Ramos (cell line): ENCODE results near the gene GID8.

ENCODE experiments used
- in situ Hi-C: fragments of 300-500 bp; cut with MboI; formaldehyde crosslinking; loops from one replicate; pipeline ENCODE4 v1.14.3; 2022; ENCODE audit warnings: low sequenced_read_pairs; ENCODE audit not compliant: unreplicated experiment

GID8 gene

DNA sequence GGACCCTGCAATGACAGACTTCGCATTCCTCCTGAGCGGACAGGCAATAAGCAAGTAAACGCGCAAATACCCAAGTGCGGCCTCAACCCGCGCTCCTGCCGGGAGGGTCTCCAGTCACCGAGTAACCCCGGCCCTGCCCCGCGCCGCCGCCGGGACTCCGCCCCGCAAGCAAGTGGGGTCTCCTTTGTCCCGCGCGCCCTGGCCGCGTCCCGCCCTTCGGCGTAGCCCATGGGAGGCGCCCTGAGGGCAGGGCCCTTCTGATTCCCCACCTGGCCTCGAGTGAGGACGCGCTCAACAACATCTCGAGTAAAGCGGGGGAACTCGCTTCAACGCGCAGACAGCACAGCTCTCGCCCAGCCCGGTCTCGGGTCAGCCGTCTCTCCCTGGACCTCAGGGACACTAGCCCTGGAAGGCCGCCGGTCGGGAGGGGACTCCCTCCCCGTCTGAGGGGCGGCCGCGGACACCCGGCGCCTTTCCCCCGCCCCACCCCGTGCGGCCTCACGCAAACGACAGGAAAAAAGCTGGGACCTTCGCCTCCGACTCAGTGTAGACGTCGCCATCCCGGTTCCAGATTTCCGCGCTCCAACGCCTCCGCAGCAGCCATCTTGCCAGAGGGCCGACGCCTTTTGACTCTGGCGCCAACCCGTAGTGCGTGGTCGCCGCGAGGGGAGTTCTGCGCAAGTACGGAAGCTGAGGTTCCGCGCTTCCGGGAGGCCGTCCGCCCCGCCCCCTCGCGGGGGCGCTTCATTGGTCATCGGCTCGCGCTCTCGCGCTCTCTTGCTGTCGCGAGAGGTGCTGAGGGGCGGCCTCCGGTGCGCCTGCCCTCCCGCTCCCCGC, 461 bp upstream of the GID8 start:
- in situ Hi-C loops = no loop called here

DNA sequence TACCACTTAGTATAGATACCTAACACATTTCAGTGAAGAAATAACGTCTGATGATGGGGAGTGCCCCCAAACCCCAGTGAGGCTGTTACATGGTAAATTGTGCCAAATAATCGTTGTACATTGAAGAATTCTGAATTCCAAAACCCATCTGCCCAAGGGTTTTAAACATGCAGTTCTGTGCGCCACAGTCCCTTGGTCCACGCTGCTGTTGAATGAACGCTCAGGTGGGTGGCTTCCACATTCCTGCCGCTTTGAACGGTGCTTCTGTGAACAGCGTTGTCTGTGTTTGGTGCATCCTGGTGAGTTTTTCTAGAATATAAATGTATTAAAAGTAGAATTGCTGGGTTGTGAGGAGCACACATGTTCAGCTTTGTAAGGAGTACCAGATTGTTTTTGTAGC, 2.9 kb downstream of the GID8 start:
- in situ Hi-C loops = no loop called here

DNA sequence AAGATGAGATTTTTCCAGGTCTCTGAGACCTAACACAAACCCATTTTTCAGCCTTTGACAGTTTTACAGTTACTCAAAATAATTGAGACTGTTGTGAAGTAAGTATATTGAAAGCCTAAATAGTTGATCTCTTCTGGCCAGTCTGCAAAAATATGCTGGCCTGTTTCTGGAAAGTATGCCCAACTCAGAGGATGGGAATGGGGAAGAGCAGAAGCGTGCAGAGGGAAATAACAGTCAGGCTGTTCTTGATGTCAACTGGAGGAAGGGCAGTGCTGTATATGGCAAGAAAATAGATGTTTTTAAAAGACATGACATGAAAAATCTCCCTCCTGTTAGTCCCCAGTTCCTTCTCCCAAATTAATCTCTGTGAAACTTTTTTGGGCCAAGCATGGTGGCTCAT, 3.8 kb downstream of the GID8 start:
- in situ Hi-C loops = no loop called here

DNA sequence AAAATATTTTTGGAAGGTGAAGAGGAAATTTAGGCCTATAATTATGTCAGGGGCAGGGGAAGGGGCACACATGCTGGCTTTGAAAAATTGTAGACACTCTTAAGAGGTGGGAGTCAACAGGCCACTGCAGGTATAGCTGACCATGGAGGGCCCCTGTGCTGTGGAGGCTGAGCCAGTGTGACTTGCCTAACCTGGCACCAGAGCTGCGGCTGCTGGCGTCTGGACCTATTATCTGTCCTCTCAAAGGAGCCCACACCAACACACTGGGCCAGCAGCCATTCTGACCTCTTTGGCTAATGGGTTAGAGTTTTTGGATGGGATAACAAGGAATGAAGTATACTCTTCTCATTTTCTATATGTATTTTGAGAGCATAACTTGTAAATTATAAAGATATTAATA, 4.5 kb downstream of the GID8 start:
- in situ Hi-C loops = no loop called here

DNA sequence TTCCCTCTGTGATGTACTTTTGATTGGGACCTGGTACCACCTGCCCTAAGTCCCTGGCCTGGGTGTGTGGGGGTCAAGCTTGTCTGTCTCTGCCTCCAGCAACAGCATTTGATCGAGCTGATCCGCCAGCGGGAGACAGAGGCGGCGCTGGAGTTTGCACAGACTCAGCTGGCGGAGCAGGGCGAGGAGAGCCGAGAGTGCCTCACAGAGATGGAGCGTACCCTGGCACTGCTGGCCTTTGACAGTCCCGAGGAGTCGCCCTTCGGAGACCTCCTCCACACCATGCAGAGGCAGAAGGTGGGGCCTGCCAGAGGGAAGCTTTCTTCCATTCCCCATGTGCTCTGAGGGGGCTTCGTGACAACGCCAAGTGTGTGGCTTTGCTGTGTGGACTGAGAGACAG, 5.4 kb downstream of the GID8 start:
- in situ Hi-C loops = no loop called here

DNA sequence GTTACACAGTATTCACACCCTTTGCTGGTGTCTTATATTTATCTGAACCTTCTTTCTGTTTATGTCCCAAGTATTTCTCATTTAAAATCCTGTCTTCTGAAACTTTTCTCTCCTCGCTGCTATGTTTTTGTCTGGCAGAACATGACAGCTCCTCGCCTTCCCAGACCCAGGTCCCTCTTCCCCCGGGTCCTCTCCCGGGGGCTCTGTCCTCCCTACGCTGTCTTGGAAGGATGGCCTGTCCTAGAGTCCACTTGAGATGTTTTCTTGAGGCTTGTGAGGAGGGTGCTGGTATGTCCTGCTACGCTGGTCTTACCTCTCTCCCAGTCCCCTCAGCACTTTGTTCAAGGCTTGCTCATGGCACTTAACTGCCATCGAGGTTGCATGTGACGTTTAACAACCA, 6.2 kb downstream of the GID8 start:
- in situ Hi-C loops = no loop called here

DNA sequence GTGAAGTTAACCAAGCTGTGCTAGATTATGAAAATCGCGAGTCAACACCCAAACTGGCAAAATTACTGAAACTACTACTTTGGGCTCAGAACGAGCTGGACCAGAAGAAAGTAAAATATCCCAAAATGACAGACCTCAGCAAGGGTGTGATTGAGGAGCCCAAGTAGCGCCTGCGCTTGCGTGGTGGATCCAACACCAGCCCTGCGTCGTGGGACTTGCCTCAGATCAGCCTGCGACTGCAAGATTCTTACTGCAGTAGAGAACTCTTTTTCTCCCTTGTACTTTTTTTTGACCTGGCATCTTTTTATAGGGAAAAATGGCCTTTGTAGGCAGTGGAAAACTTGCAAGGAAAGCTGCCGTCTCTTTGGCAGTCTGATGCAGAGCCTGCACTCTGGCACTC, 6.8 kb downstream of the GID8 start:
- in situ Hi-C loops = no loop called here

DNA sequence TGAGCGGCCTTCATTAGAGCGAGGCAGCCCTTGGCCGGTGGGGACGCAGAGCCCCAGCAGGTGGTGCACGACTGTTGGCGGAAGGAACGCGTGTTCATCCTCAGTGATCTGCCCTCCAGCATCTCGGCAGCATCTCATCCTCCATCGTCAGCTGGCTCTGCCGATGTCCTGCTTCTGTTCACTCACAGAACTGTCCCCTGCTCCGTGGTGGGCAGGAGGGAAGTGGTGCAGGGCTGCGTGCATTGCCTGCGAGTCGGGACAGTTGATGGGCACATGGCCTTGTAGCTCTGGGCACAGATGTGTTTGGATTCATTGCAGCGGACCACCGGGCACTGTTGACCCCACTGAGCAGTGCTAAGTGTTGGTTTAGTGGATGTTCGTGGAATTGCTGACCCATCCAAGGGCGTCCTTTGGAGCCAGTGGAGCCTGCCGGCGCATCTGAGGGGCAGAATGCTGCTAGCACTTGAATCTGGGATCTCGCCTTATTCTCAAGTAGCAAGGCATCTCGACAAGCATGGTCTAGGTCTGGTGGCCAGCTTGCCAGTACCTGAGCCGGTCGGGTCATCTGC, 7.9 kb downstream of the GID8 start:
- in situ Hi-C loops = no loop called here

DNA sequence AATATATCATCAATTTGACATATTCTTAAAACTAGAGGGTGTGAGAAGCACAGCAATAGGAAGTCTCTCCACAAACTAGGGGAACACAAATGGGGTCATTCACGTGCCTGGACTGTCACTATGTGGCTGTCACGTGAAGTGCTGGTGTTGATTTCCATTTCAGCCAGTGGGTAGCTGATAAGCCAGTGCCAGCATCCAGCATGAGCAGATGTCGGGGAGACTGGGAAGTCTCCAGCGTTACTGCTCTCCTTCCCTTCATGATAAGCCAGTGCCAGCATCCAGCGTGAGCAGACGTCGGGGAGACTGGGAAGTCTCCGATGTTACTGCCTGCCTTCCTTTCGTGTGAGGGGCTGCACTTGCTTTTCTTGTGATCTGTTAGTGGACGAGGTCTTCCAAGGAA, 9.0 kb downstream of the GID8 start:
- in situ Hi-C loops = no loop called here

DNA sequence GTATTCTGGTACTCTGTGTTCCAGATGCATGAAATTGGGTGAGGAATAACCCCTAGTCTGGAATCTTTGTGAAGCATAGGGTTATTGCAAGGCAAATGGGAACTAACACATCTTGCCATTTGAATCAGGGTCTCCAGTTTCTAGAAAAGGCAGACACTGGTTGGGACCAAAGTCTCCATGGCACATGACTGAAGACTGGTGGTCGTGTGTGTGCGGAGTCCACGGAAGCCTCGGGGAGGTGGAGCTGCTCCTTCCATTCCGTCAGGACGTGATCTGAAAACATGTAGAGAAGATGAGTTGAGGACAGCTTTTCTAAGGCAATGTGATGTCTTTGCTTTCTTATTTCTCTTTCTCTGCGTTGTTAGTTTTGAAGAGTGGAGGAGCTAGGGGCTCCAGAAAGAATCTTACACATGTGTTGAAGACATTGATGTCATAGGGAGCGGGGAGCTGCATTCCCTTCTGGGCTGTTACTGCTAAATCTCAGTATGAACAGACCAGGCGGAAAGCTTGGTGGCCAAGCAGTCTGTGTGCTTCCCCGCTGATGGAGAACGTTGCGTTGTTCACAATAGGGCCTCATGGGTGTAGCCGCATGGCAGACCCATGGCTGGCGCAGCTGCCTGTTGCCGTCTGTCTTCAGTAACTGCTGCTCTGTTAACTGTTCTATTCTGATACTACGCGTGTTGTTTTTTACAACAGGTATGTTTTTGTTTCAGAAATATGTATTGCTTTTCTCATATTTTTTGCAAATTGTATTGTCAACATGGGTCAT, 9.8 kb downstream of the GID8 start:
- in situ Hi-C loops = no loop called here

DNA sequence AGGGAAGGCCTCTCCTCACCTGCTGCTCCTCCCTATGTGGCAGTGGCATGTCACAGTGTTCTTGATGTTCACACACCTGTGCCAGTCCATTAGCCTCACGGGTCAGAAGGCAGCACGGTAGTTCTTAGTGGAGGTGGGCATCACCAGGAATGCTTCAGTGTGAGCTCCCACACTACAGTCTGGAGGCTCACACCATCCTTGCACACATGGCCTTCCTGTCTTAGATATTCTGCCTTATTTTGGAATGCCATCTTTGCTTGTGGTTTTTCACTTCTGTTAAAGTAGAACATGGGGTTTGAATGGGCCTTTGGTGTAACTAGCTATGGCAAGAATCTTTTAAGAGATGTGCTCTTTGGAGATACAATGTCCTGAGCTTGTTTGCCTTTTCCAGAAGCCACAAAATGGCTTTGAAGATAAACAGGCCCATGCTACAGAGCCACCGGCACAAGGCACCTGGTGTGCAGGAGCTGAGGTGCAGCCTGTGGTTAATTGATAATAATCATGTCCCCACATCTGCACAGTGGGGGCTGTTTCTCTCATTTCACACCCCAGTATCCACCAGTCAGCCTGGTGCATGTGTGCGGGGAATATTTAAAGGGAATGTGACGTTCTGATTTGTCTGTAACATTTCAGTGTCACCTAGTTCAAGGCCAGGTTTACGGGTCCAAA, 11.3 kb downstream of the GID8 start:
- in situ Hi-C loops = no loop called here

DNA sequence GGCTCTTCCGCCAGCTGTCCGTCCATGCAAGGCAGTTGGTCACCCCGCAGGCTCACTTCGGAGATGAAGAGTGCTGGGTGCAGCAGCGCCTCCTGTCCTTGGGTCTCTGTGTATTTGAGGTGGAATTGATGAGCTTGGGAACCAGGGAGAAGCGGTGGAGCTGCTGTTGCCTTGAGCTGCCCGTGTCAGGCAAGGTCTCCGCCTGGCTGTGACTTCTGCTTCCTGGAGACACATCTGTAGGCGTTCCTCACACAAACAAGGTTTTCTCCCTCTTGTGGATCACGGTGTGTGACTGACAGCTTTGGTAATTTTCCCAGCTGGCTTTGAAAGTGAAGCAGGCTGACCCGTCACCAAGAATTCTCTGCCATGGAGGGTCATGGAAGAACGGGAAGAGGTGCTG, 12.0 kb downstream of the GID8 start:
- in situ Hi-C loops = no loop called here

DNA sequence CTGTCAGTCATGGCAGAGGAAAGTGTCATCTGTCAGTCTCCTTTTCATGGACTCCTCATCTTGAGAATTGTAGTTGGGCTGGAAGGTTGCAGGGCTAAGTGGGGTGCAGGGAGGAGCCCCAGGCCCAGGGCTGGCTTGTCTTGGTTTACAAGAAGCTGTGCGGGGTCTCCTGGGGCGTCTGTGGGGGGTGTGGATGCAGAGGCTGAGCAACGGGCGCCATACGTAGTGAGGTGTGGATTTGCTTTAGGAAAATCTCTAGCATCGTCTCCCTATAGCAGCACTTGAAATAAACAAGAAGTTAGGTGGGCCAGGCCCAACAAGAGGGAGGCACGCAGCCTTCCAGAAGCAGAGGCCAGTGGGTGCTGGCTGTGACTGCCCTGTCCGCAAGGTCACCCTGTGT, 12.8 kb downstream of the GID8 start:
- in situ Hi-C loops = no loop called here

DNA sequence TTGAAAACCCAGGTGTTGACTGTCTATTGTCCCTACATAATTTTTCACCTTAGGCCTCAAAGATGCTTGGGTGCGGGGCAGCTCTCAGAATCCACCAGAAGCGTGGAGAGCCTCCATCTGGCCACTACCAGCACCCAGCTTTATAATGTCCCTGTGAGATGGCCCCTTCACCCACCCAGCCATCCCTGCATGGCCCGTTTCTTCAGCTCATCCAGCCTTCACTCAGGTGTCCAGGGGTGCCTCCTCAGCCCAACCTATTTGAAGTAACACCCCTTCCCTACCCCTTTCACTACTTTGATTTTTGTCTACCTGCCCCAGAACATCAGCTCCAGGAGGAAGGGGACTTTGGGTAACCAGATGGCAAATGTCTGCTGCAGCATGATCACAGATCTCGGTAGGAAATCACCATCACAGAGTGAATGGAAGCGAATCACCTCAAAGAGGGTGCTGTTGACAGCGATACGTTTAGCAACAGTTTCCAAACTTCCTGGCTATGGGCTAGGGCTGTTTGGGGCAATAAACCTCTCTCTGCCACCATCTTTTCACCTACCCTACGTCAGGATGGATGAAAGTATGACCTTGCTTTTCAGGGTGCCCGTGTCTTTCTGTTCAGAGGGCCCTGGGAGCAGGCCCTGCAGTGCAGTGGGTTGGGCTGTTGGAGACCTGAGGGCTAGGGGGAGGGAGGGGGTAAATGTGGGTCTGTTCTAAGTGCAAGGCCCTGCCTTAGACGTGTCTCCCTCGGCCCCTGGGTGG, 13.4 kb downstream of the GID8 start:
- in situ Hi-C loops = no loop called here

DNA sequence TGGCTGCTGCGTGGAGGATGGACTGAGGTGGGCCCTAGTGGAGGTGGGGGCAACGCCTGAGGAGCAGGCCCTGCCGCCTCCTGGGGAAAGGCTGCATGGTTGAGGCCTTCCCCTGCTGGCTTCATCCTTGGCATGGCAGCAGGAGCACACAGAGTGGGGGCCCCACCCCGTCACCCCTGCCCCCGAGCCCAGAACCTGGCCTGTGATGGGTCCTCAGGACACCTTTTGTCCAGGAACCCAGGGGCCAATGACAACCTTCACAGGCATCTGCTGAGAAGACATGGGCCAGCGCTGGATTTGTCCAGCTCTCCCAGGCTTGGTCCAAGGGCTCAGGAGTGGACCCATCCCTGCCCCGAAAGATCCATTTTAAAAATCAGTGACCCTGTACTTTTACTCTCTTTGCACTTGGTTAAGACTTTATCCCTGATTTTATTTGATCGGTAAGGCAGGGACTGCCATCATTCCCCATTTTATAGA, 14.0 kb downstream of the GID8 start:
- in situ Hi-C loops = no loop called here

DNA sequence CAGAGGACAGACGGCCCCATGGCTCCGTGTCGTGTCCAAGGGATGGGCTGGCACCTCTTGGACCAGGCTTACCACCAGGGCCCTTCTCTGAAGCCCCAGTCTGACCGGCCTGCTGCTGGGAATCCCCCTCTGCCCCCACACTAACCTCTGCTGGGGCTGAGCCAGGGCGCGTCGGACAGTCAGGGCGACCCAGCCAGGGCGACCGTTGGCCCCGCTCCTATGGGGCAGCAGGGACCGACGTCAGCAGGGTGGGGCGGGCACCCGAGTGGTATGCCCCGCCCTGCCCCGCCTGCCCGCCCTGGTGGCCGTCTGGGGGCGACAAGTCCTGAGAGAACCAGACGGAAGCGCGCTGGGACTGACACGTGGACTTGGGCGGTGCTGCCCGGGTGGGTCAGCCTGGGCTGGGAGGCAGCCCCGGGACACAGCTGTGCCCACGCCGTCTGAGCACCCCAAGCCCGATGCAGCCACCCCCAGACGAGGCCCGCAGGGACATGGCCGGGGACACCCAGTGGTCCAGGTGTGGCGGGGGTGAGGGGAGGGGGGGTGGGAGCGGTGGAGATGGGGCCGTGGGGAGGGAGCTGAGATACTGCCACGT, 14.5 kb downstream of the GID8 start, which contains the start of gene SLC17A9:
TSS of gene SLC17A9 (plus strand) at position 337 of the 595 bp plus-strand sequence. CDS start at position 459, 122 bp downstream.
- in situ Hi-C loops = no loop called here

DNA sequence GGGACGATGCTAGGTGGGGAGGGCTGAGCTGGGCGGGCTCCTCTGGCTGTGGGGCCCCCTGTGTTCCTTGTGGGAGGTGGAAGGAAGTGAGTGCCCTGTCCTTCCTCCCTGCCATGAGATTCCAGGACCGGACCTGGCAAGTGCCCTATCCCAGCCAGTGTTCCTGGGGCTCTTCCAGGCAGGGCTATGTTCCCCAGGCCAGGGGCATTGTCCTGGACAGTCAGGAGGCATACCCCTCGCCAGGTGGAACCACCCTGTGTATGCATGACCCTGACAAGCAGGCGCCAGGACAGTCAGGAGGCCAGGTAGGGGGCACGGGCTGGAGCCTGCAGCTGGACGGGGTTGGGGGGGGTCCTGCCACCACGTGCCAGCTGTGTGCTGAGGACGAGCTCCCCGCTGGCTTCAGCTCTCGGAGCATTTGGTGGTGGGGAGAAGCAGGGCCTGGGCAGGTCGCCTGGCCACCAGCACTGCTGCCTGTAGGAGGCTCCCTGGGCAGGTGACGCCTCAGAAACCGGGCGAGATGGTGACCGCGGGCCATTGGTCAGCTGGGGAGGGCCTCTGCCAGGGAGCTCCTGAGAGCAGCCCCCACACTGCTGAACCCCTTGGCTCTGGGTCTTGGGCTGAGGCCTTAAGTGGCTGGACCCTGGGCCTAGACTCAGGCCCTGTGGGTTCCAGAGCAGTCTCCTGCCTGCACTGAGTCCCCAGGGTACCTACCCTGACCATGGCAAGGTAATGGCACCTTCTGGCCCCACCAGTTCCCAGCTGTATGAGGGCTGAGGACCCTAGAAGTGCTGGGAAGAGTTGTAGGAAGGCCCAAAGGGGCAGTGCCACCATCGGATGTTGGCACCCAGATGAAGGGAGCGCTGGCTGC, 15.3 kb downstream of the GID8 start:
- in situ Hi-C loops = no loop called here

DNA sequence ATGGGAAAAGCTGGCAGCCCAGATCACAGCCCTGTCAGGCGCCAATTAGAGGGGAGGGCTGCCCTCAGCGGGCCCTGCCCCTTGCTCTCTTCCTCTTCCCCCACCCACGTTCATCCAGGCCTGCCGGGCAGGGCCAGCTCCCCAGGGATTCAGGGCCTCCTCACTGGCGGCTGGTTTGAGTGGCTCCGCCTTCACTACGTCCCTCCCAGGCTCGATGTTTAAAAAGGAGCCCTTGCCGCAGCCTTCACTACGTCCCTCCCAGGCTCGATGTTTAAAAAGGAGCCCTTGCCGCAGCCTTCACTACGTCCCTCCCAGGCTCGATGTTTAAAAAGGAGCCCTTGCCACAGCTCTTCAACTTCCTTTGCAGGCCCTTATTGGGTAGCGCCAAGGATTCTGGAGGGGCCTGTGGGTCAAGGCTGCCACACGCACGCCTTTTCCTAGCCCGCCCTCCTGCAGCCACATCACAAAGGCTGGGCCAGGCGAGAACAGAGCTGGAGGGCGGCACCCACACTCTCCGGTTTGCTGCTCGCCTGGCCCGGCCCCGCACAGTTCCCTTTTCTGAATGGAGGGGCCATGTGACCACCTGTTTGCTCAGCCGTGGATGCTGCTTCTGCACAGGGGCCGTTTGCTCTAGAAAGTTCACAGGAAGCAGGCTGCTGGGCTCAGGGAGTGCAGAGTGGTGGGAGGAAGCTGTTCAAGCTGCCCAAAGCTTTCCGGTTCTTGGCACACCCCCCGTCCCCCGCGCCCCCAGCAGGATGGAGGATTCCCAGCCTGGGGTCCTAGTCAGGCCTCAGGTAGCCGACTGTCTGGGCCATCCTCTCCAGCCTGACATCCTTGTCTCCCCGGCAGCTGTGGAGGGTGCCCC, 16.1 kb downstream of the GID8 start:
- in situ Hi-C loops = no loop called here
